HG02870 (cell line): Measurements from ENCODE around the gene PRPF40B.
A peak's percentile ranks its signal among the peaks of the same experiment; 100 is the strongest.
"Not testable (repeated sequence)": the region's sequence is repeated elsewhere in the genome, so short reads cannot be mapped to it uniquely, and the experiment has no call there.

ENCODE experiments used
- ATAC-seq: cut with Tn5 transposase; IDR thresholded peaks from one replicate; pipeline ENCODE4 v1.9.1; 2021; ENCODE audit warnings: mild to moderate bottlenecking, moderate library complexity; ENCODE audit not compliant: unreplicated experiment

PRPF40B gene

GRCh38 chr12:49623142-49623904, at the start of gene PRPF40B:
Gene PRPF40B, plus strand, starts transcription at chr12:49623561. Its CDS starts 30 bp downstream, at chr12:49623591.
- ATAC-seq: peak; percentile 49

GRCh38 chr12:49577589-49578315, 45.6 kb upstream of the PRPF40B start:
- ATAC-seq: no peak

- ATAC-seq: no peak
Measured at GRCh38 chr12:49578471-49579112, 44.8 kb upstream of the PRPF40B start.

- peak; percentile 38 for ATAC-seq
Measured at GRCh38 chr12:49580572-49581535, 42.5 kb upstream of the PRPF40B start.

- no peak for ATAC-seq
Measured at GRCh38 chr12:49582201-49582600, 41.2 kb upstream of the PRPF40B start.

GRCh38 chr12:49582850-49583249, 40.5 kb upstream of the PRPF40B start:
- ATAC-seq: no peak

- no peak for ATAC-seq
Measured at GRCh38 chr12:49583366-49584094, 39.8 kb upstream of the PRPF40B start.

- ATAC-seq: no peak
Measured at GRCh38 chr12:49584591-49584990, 38.8 kb upstream of the PRPF40B start.

- no peak for ATAC-seq
Measured at GRCh38 chr12:49585477-49586459, 37.6 kb upstream of the PRPF40B start.

GRCh38 chr12:49587174-49587908, 36.0 kb upstream of the PRPF40B start:
- ATAC-seq: no peak

- no peak for ATAC-seq
Measured at GRCh38 chr12:49588281-49588680, 35.1 kb upstream of the PRPF40B start.

GRCh38 chr12:49588721-49589516, 34.4 kb upstream of the PRPF40B start:
- no peak for ATAC-seq

- no peak for ATAC-seq
Measured at GRCh38 chr12:49598527-49598926, 24.8 kb upstream of the PRPF40B start.

GRCh38 chr12:49599961-49600360, 23.4 kb upstream of the PRPF40B start:
- no peak for ATAC-seq

- ATAC-seq: no peak
Measured at GRCh38 chr12:49603721-49604120, 19.6 kb upstream of the PRPF40B start.

GRCh38 chr12:49604856-49605255, 18.5 kb upstream of the PRPF40B start:
- ATAC-seq: no peak

GRCh38 chr12:49605539-49605938, 17.8 kb upstream of the PRPF40B start, which contains the start of gene FAM186B:
Gene FAM186B, minus strand, starts transcription at chr12:49605639. Its CDS starts 162 bp downstream, at chr12:49605477.
- not testable (repeated sequence) for ATAC-seq
